KMS-11 (cell line): ENCODE measurements around the gene PLXDC2.

Source experiments
- H2AFZ ChIP-seq: fragments of 200-600 bp; sonication (generic); 2 replicates; pipeline ENCODE4 v1.6.1; 2016; ENCODE audit warnings: antibody characterized with exemption, mixed run types, low read depth
- H3K27ac ChIP-seq: fragments of 200-600 bp; sonication (generic); 2 replicates; pipeline ENCODE4 v1.6.1; 2016; ENCODE audit warnings: mild to moderate bottlenecking, mixed run types
- H3K27me3 ChIP-seq: fragments of 200-600 bp; sonication (generic); 2 replicates; pipeline ENCODE4 v1.6.1; 2017; ENCODE audit warnings: mild to moderate bottlenecking, low read depth, mixed run types, moderate library complexity; ENCODE audit not compliant: insufficient read depth
- H3K36me3 ChIP-seq: fragments of 200-600 bp; sonication (generic); 2 replicates; pipeline ENCODE4 v1.6.1; 2017; ENCODE audit warnings: mild to moderate bottlenecking, mixed run types; ENCODE audit not compliant: insufficient read depth
- H3K4me1 ChIP-seq: fragments of 200-600 bp; sonication (generic); 2 replicates; pipeline ENCODE4 v1.6.1; 2016; ENCODE audit warnings: mild to moderate bottlenecking, low read depth, mixed run types; ENCODE audit not compliant: poor library complexity, severe bottlenecking
- H3K4me2 ChIP-seq: fragments of 200-600 bp; sonication (generic); 2 replicates; pipeline ENCODE4 v1.7.0; 2016; ENCODE audit warnings: mild to moderate bottlenecking, mixed run types
- H3K4me3 ChIP-seq: fragments of 200-600 bp; sonication (generic); IDR thresholded peaks from 2 replicates; pipeline ENCODE4 v1.6.1; 2017; ENCODE audit warnings: low read depth, low read length, mixed read lengths; ENCODE audit not compliant: insufficient read depth
- H3K79me2 ChIP-seq: fragments of 200-600 bp; sonication (generic); 2 replicates; pipeline ENCODE4 v1.6.1; 2016; ENCODE audit warnings: low read depth, mixed run types; ENCODE audit not compliant: insufficient read depth
- H3K9ac ChIP-seq: fragments of 200-600 bp; sonication (generic); 2 replicates; pipeline ENCODE4 v1.6.1; 2016; ENCODE audit warnings: mild to moderate bottlenecking, mixed run types
- H4K20me1 ChIP-seq: fragments of 200-600 bp; sonication (generic); 2 replicates; pipeline ENCODE4 v1.6.1; 2016; ENCODE audit warnings: mild to moderate bottlenecking, mixed run types; ENCODE audit not compliant: insufficient read depth
- TF ChIP-seq, protein P1 (sequence below): fragments of 200-600 bp; sonication (generic); conservative IDR thresholded peaks from 2 replicates; pipeline ENCODE4 v1.6.1; 2017; ENCODE audit warnings: low read depth, mild to moderate bottlenecking, antibody characterized with exemption, low read length, moderate library complexity, mixed read lengths

PLXDC2 gene

DNA sequence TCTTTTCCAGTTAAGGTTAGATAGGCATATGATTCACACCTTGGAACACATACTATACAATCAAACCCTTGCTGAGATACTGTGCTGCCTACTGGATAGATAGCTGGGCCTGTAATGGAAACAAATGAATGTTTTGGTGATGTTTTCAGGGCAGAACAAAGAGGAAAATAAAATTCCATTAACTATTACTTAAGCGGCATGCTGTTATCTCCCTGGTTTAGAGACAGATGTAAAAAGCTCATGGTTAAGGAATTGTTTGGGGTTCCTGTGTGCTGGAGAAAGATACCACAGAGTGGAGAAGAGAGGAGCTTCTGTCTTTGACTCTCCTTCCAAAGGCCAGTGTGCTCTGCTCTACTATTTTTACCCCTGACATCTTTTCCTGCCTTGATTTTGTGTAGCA, 341.1 kb downstream of the PLXDC2 start:
- Histone ChIP-seq H3K36me3 (no peaks in the 10 kb centered on the region), H3K4me1 (no peaks in the 10 kb centered on the region), H2AFZ (no peak overlapping the region), H3K27me3 (no peaks in the 10 kb centered on the region), H3K9ac (no peak overlapping the region), H3K4me2 (no peak overlapping the region), H4K20me1 (no peaks in the 10 kb centered on the region), H3K4me3 (no peak overlapping the region), H3K27ac (no peak overlapping the region), H3K79me2 (no peaks in the 10 kb centered on the region)
- TF ChIP-seq, protein P1, sequence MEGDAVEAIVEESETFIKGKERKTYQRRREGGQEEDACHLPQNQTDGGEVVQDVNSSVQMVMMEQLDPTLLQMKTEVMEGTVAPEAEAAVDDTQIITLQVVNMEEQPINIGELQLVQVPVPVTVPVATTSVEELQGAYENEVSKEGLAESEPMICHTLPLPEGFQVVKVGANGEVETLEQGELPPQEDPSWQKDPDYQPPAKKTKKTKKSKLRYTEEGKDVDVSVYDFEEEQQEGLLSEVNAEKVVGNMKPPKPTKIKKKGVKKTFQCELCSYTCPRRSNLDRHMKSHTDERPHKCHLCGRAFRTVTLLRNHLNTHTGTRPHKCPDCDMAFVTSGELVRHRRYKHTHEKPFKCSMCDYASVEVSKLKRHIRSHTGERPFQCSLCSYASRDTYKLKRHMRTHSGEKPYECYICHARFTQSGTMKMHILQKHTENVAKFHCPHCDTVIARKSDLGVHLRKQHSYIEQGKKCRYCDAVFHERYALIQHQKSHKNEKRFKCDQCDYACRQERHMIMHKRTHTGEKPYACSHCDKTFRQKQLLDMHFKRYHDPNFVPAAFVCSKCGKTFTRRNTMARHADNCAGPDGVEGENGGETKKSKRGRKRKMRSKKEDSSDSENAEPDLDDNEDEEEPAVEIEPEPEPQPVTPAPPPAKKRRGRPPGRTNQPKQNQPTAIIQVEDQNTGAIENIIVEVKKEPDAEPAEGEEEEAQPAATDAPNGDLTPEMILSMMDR, result no peak

DNA sequence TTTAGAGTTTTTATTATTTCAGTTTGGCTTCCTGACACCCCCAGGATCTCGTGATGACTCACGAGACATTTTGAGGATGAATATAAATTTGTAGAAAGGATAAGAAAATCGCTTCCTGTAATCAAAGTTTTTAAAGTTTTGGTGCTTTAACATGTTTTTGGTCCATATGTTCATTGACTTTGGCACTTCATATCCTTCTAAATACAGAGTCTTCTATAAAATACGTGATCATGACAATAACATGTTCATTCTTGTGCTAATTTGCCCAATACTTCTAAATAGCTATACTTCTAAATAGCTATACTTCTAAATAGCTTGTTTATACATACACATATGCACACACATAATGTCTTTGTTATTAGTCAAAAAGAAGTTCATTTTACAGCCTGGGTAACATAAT, 341.9 kb downstream of the PLXDC2 start:
- Histone ChIP-seq H3K27me3 (no peaks in the 10 kb centered on the region), H3K4me3 (no peak overlapping the region), H3K27ac (no peak overlapping the region), H3K4me1 (no peaks in the 10 kb centered on the region), H4K20me1 (no peaks in the 10 kb centered on the region), H2AFZ (no peak overlapping the region), H3K9ac (no peak overlapping the region), H3K4me2 (no peak overlapping the region), H3K79me2 (no peaks in the 10 kb centered on the region), H3K36me3 (no peaks in the 10 kb centered on the region)
- TF ChIP-seq, protein P1, result no peak

DNA sequence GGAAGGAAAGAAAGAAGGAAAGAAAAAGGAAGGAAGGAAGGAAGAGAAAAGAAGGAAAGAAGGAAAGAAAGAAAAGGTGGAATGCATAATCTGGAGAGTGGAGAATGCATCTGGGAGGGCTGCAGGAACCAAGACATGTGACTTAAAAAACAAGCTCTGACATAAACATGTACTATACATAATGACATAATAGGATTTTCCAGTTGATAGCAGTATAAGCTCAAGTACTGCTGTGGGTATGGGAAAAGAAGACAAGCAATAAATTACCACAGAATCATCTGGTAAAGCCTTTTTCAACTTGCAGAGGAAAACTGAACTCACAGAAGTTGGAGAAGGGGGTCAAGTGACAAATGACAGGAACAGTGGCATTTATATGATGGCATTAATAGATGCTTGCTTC, 345.9 kb downstream of the PLXDC2 start:
- Histone ChIP-seq H3K27ac (no peak overlapping the region), H3K36me3 (no peaks in the 10 kb centered on the region; the same call in 1 of the 2 replicates), H3K27me3 (no peaks in the 10 kb centered on the region), H3K79me2 (no peaks in the 10 kb centered on the region), H3K4me3 (no peak overlapping the region), H2AFZ (no peak overlapping the region), H3K4me2 (no peak overlapping the region), H4K20me1 (no peaks in the 10 kb centered on the region), H3K9ac (no peak overlapping the region), H3K4me1 (no peaks in the 10 kb centered on the region)
- TF ChIP-seq, protein P1, result no peak

DNA sequence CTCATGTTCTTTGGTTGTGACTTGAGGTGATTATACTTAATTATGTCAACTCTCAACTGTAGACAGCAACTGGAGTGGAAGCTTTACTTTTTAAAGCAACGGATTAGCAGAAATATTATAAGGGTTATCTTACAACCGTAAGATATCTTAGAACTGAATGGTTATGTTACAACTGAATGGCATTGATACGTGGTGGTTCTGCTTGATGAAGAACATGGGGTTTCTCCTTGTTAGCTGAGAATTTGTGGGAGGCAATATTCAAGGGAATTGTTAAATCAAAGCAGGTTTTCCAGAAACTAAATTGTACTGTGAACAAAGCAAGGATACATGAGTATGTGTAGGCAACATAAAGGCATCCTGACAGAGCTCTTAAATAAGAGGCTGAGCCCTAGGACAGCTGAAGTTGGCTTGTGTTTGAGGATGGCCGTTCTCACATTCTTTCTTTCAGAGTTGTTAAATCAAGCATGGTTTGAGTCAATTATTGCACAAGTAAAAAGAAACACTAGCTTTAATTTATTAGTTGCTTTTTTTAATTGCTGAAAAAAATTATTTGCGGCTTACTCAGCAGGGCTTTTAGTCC, 350.0 kb downstream of the PLXDC2 start:
- H3K27me3 ChIP-seq, result no peaks in the 10 kb centered on the region
- H3K79me2 ChIP-seq, result no peaks in the 10 kb centered on the region
- no peak overlapping the region for H2AFZ ChIP-seq
- no peak overlapping the region for H3K4me3 ChIP-seq
- H3K9ac ChIP-seq, result no peak overlapping the region
- H3K4me2 ChIP-seq, result no peak overlapping the region
- H3K27ac ChIP-seq, result no peak overlapping the region
- no peaks in the 10 kb centered on the region for H4K20me1 ChIP-seq
- H3K36me3 ChIP-seq, result no peaks in the 10 kb centered on the region; the same call in 1 of the 2 replicates
- H3K4me1 ChIP-seq, result no peaks in the 10 kb centered on the region
- TF ChIP-seq, protein P1, result no peak
